Activated CD8-positive, alpha-beta memory T cell treated with anti-CD3 and anti-CD28 coated beads for 4 hours (primary cell): ENCODE results near the gene MTPN.

Experiments
- DNase-seq, 2 donors: peaks; one replicate each; pipeline ENCODE4 v3.0.0-alpha.2; 2020; ENCODE audit warnings: low read depth in 2 of 2

The MTPN gene

DNA sequence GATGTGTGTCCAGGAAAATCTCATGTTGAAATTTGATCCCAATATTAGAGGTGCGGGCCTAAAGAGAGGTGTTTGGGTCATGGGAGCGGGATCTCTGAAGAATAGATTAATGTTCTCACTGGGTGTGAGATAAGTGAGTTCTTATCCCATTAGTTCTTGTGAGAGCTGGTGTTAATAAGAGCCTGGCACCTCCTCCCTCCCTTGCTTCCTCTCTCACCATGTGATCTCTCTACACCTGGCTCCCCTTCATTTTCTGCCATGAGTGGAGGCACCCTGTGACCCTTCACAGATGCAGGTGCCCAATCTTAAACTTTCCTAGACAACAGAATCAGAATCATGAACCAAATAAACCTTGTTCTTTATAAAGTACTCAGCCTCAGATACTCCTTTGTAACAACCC lies 19.5 kb downstream of the MTPN start:
- no peak for DNase-seq

DNA sequence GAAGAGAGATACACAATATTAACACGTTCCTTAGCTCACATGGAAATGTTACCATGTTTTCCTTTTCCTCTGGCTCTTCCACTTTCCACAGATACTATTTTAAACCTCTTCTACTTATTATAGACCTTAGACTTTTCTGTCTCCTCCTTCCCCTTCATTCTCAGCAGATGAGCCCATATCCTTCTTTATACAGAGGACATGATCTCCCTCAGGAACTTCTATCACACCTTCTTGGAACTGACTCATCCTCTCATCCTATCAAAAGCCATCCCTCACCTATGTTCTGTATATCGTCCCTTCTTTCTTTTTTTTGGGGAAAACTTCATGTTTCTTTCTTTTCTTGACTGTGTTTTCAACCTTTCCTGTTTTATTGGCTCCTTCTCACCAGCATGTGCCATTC lies 20.8 kb downstream of the MTPN start:
- DNase-seq = no peak

GRCh38 chr7:135950972-135951371 lies 26.2 kb downstream of the MTPN start:
- no peak for DNase-seq

GRCh38 chr7:135950429-135950828 lies 26.7 kb downstream of the MTPN start:
- no peak for DNase-seq

- DNase-seq = no peak
Measured at GRCh38 chr7:135946289-135947055, 30.7 kb downstream of the MTPN start.

DNA sequence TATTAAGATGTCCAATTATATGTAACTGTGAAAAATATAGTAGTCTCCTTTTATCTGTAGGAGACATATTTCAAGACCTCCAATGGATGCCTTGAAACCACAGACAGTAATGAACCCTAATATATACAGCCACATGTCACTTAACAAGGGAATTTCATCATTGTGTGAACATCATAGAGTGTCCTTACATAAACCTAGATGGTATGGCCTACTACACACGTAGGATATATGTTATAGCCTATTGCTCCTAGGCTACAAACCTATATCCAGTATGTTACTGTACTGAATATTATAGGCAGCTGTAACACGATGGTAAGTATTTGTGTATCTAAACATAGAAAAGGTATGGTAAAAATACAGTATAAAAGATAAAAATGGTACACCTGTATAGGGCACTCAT lies 32.4 kb downstream of the MTPN start:
- DNase-seq = no peak

DNA sequence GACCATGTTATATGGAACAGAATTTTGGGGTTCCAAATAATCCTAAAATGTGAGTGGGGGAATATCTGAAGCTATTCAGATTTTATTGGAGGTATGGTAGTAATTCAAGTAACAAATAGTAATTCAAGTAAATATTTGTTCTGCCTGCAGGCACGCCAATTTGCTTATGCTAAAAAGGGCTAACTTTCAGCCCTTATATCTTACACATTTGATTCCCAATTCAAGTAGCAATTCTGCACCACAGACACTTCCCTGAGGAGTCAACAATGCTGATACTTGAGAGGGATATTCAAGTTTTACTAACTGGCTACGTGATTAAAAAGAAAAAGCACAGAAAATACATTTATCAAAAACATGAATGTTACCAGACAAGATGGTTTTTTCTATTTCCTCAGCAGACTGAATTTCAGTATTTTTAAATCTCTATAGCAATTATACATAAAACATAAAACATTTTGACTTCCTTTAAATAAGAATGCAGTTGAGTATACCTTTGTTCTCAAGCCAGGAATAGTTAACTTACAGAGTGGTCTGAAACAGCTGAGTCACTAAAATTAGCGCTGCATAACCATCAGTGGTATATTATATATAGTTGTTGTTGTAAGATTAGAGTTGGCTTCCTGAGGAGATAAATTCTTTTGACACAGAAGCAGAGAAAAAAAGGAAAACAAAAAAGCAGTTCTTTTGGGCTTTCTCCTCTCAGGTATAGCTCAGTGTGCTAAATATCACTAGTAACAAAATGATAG lies 33.9 kb downstream of the MTPN start:
- no peak for DNase-seq

GRCh38 chr7:135942614-135943013 lies 34.5 kb downstream of the MTPN start:
- no peak for DNase-seq

DNA sequence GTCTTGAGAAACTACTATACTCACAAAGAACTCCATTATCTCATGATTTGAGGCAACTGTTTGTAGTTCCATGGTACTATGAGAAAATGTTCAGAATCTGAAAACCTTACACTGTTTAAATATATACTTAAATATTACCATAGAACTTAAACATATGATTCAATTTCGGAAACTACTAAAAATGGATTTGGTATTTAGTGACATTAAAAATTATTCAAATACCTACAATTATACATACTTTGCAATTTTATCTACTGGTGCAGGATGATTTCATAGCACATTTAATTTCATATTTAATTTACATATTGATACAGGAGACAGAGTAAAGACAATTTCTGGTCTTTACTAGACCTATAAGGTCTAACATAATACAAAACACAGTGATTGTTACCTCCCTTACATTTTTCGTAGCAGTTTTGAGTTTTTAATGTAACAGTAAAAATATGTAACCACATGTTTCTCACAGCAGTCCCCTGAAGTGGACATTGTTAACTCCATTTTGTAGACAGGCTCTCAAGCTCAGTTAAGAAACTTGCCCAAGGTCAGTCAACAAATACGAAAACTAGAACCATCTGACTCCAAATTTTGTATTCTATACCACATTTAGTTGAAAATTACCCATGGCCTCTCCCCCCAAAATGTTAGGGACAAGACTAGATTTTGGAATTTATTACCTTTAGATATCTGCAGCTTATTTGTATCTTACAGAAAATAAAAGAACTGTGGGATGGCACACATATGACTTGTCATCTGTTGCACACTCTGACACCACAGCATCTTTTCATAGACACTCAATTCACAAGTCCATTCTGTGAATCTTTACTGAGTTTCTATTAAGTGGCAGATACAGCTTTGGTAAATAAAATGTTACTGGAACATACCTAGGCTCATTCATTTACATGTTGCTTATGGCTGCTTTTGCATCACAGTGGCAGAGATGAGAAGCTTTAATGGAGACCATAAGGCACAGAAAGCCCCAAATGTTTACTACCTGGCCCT lies 36.8 kb downstream of the MTPN start:
- no peak for DNase-seq

GRCh38 chr7:135939261-135939812 lies 37.8 kb downstream of the MTPN start:
- DNase-seq = no peak

DNA sequence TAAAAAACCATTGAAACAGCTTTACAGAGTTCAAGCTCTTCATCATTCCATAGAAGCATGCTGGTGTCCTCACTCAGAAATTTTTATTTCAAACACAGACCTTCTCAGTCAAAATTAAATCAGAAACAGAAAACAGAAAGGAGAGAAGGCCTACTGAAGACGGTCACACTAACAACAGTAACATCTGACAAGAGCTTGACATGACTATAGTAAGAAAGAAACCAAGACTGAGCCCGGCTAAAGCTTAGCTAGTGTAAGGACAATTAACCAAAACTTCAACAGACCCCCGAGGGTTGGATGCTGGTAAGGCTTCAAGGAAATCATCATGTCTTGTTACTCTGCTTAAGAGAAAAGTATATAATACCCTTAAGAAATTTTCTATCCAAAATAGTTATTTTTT lies 38.6 kb downstream of the MTPN start:
- no peak for DNase-seq

DNA sequence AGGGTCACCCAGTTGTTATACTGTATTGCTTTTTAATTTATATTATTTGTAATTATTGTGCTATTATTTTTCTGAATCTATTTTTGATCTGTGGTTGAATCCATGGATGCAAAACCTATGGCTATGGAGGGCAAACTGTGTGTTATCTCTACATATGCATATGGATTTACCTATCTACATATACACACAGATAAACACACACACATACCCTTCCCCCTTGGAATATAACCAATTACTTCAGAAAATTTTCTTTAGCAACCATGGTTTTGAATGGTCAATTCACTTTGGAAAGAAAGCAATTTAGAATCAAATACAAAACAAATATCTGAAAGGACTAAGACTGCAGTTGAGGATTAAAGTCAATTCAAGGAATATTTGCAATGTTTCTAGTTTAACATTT lies 39.1 kb downstream of the MTPN start:
- no peak for DNase-seq

- DNase-seq = no peak
Measured at GRCh38 chr7:135936497-135937217, 40.5 kb downstream of the MTPN start.

- no peak for DNase-seq
Measured at GRCh38 chr7:135934651-135935050, 42.5 kb downstream of the MTPN start.

GRCh38 chr7:135933509-135934188 lies 43.5 kb downstream of the MTPN start:
- DNase-seq = no peak

GRCh38 chr7:135932131-135932530 lies 45.0 kb downstream of the MTPN start:
- DNase-seq = no peak

- no peak for DNase-seq
Measured at GRCh38 chr7:135930565-135931461, 46.3 kb downstream of the MTPN start.

DNA sequence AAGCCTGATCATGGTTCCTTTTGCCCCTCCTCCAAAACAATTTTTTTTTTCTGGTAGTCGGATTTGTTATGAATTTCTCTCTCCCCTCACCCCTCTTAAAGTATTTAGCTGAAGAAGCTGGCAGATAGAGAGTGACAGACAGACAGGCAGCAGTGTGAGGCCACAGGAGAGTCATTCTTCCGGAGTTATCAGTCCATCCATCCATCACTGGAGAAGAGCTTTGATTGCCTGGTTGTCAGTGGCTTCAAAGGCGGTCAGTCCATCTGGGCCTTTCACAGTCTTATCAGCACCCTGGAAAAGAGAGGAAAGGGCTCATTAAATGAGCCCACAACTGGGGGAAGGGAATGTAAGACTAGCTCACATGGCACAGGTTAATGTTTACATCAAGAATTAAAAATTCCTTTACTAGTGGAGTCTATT lies 47.4 kb downstream of the MTPN start:
- no peak for DNase-seq

GRCh38 chr7:135929249-135929648 lies 47.9 kb downstream of the MTPN start:
- DNase-seq = no peak

DNA sequence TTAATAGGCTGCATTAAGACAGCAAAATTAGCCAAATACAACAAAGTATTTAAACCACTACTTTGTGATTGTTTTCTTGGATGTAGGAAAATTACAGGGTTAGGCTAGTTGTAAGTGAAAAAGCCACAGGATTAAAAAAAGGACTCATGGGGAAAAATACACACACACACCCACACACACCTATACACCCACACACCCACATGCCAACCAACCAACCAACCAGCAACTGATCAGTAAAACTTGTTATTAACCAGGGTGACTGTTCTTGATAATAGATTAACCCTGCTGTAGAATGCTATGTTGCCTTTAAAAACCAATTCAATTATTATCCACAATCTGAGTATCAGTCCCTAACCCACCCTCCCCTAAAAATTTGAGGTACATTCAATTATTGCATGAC lies 49.0 kb downstream of the MTPN start:
- no peak for DNase-seq
